NCI-H748 treated with DMSO at 0.1 percent for 48 hours (cell line): ENCODE measurements around the gene MCTS1.
"Not testable (repeated sequence)": the region's sequence is repeated elsewhere in the genome, so short reads cannot be mapped to it uniquely, and the experiment has no call there.

Source experiments
- DNase-seq: peaks from one replicate; lab custom pipeline; 2025; lab: John Stamatoyannopoulos, UW

MCTS1 gene

GRCh38 chrX:120603707-120604360 is at the start of gene MCTS1:
Gene MCTS1 (plus strand): TSS chrX:120604101. CDS start chrX:120604237, 136 bp downstream.
- peak; percentile 96 for DNase-seq

GRCh38 chrX:120556251-120556650 is 47.6 kb upstream of the MCTS1 start:
- no peak for DNase-seq

GRCh38 chrX:120559804-120560203 is 44.1 kb upstream of the MCTS1 start:
- peak; percentile 42 for DNase-seq

GRCh38 chrX:120560405-120560841 is 43.5 kb upstream of the MCTS1 start:
- DNase-seq, result no peak

GRCh38 chrX:120560842-120561633 is 42.9 kb upstream of the MCTS1 start, which contains the start of gene CUL4B:
Gene CUL4B (minus strand): TSS chrX:120560962. CDS start chrX:120560638, 324 bp downstream.
- peak; percentile 99 for DNase-seq

GRCh38 chrX:120561634-120562568 is 42.0 kb upstream of the MCTS1 start:
- DNase-seq, result no peak

- DNase-seq, result no peak
Measured at GRCh38 chrX:120562569-120562926, 41.4 kb upstream of the MCTS1 start.

GRCh38 chrX:120564925-120565324 is 39.0 kb upstream of the MCTS1 start:
- no peak for DNase-seq

GRCh38 chrX:120566817-120567216 is 37.1 kb upstream of the MCTS1 start:
- no peak for DNase-seq

- DNase-seq, result no peak
Measured at GRCh38 chrX:120568035-120568434, 35.9 kb upstream of the MCTS1 start.

GRCh38 chrX:120568609-120569008 is 35.3 kb upstream of the MCTS1 start:
- no peak for DNase-seq

- DNase-seq, result no peak
Measured at GRCh38 chrX:120570011-120570600, 33.8 kb upstream of the MCTS1 start.

GRCh38 chrX:120573806-120574205 is 30.1 kb upstream of the MCTS1 start:
- DNase-seq, result not testable (repeated sequence)

GRCh38 chrX:120575379-120576114 is 28.4 kb upstream of the MCTS1 start:
- no peak for DNase-seq

GRCh38 chrX:120585702-120586101 is 18.2 kb upstream of the MCTS1 start:
- DNase-seq, result no peak

GRCh38 chrX:120604361-120604782 is 471 bp downstream of the MCTS1 start:
- peak; percentile 62 for DNase-seq

GRCh38 chrX:120612086-120612485 is 8.2 kb downstream of the MCTS1 start:
- no peak for DNase-seq

- DNase-seq, result no peak
Measured at GRCh38 chrX:120614816-120615215, 10.9 kb downstream of the MCTS1 start.

- no peak for DNase-seq
Measured at GRCh38 chrX:120617996-120618630, 14.2 kb downstream of the MCTS1 start.

- DNase-seq, result no peak
Measured at GRCh38 chrX:120625371-120625770, 21.5 kb downstream of the MCTS1 start.
